NCI-H146 treated with DMSO at 0.1 percent for 48 hours (cell line): ENCODE results near the gene ZNF175.

Source experiments
- DNase-seq: peaks from one replicate; lab custom pipeline; 2025; ENCODE audit not compliant: unreplicated experiment; lab: John Stamatoyannopoulos, UW

Gene ZNF175

GRCh38 chr19:51587264-51588191 is 16.4 kb downstream of the ZNF175 start:
- DNase-seq = no peak

GRCh38 chr19:51589511-51589910 is 18.4 kb downstream of the ZNF175 start:
- no peak for DNase-seq

GRCh38 chr19:51590441-51590840 is 19.4 kb downstream of the ZNF175 start:
- no peak for DNase-seq

GRCh38 chr19:51592521-51592920 is 21.4 kb downstream of the ZNF175 start:
- DNase-seq = no peak

- DNase-seq = no peak
Measured at GRCh38 chr19:51593138-51593890, 22.2 kb downstream of the ZNF175 start.

- DNase-seq = peak; percentile 95
Measured at GRCh38 chr19:51593969-51594773, 23.1 kb downstream of the ZNF175 start.

GRCh38 chr19:51594774-51595109 is 23.7 kb downstream of the ZNF175 start:
- no peak for DNase-seq

- no peak for DNase-seq
Measured at GRCh38 chr19:51595190-51596175, 24.4 kb downstream of the ZNF175 start.

- DNase-seq = no peak
Measured at GRCh38 chr19:51598159-51598915, 27.3 kb downstream of the ZNF175 start.

- no peak for DNase-seq
Measured at GRCh38 chr19:51599084-51599483, 28.0 kb downstream of the ZNF175 start.

- no peak for DNase-seq
Measured at GRCh38 chr19:51600940-51601580, 30.0 kb downstream of the ZNF175 start.

- DNase-seq = no peak
Measured at GRCh38 chr19:51602189-51602854, 31.2 kb downstream of the ZNF175 start.

GRCh38 chr19:51607077-51607476 is 36.0 kb downstream of the ZNF175 start:
- DNase-seq = no peak

GRCh38 chr19:51607920-51608562 is 37.0 kb downstream of the ZNF175 start:
- DNase-seq = no peak

- no peak for DNase-seq
Measured at GRCh38 chr19:51610576-51610975, 39.5 kb downstream of the ZNF175 start.

- no peak for DNase-seq
Measured at GRCh38 chr19:51614789-51615188, 43.7 kb downstream of the ZNF175 start.

GRCh38 chr19:51615991-51616390 is 44.9 kb downstream of the ZNF175 start:
- DNase-seq = no peak

GRCh38 chr19:51621178-51621577 is 50.1 kb downstream of the ZNF175 start:
- DNase-seq = no peak
